Glomerular endothelial cell (primary cell): ENCODE measurements around the gene KLK11. TPM values are rescaled to one million over a fixed set of nuclear protein-coding genes. Genes with fewer than 3 reads are reported as not detected.

Experiments
- DNase-seq: peaks from one replicate; pipeline ENCODE4 v3.0.0-alpha.2; 2011; ENCODE audit warnings: low read depth, low spot score; ENCODE audit errors: extremely low read depth
- total RNA-seq: library from RNA; depleted of rRNA; stranded (reverse); fragments of >200 nt; gene quantifications from 2 replicates; pipeline ENCODE4 v1.2.3, GENCODE V29; 2015

KLK11 gene
- total RNA-seq, 1 donor from 2014 or later, result not detected

DNA sequence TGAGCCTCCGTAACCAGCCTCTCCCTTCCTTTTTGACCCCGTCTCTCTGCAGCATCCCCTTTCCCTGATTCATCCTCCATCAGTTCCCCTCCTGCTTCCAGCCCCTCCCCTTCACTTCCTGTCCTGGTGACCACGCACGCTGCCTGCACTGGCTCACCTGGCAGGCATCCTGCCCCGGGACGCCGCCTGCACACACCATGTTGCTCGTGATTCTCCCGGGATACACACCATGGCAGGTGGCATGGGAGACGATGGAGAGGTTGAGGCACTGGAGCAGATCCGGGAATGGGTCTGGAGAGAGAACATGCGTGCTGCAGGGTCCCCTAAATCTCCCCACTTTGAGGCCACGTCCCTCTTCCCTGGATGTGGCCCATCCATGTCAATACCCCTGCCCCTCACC lies 4.2 kb upstream of the KLK11 start:
- DNase-seq, result no peak

DNA sequence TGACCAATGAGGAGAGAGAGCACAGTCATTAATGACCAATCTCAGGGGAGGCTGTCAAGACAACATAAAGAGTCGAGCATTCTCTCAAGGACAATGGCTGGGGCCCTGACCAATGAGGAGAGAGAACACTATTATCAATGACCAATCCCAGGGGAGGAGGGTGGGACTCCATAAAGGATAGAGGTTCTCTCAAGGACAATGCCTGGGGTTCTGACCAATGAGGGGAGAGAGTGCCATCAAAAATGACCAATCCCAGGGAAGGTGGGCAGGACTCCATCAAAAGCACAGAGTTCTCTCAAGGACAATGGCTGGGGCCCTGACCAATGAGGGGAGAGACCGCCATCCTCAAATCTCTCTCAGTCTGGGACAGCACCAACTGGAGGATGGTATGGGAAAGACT lies 3.3 kb upstream of the KLK11 start:
- no peak for DNase-seq

DNA sequence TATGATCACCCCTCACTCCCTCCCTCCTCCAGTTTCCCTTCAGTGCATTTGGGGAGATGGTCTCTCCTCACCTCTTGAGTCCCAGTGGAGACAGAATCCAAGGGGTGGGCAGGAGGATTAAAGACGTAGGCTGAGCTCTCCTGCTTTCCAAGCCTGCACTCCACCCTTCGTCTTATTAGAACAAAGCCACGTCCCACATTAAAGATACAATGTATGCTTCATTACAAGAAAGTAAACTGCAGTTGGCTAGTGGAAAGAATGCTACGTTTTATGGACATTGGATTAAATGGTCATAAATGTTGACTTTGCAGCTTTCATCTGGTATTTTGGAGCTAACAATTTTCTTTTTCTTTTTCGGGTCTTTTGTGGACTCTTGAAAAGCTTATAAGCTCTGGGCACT lies 1.5 kb upstream of the KLK11 start:
- no peak for DNase-seq

DNA sequence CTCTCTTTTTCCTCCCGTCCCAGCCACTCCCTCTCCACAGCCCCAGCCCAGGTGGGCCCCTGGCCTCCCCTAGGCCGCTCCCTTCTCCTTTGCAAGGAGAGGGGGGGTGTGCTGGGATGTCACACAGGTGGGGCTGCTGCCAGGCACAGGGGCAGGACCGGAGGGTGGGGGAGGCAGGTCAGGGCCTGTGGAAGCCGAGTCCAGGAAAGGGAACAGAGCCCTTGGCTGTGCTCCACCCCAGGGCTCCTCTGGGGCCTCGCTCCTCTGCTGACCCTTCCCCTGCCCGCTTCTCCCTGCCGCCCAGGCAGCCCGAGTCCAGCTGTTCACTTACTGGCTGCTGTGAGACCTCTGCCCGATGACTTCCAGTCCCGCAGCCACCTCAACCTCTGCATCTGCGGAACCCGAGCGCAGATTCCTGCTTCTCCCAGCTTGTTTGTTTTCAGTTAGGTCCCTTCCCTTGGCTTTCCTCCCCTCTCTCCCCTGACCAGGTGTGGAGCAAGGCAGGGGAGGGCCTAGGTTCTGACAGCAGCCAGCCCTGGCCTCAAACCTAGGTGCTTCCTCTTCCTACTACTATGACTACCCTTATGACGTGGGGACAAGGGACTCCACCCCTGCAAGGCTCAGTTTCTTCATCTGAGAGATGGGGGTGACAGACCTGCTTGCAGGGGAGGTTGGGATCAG lies 850 bp upstream of the KLK11 start:
- no peak for DNase-seq

DNA sequence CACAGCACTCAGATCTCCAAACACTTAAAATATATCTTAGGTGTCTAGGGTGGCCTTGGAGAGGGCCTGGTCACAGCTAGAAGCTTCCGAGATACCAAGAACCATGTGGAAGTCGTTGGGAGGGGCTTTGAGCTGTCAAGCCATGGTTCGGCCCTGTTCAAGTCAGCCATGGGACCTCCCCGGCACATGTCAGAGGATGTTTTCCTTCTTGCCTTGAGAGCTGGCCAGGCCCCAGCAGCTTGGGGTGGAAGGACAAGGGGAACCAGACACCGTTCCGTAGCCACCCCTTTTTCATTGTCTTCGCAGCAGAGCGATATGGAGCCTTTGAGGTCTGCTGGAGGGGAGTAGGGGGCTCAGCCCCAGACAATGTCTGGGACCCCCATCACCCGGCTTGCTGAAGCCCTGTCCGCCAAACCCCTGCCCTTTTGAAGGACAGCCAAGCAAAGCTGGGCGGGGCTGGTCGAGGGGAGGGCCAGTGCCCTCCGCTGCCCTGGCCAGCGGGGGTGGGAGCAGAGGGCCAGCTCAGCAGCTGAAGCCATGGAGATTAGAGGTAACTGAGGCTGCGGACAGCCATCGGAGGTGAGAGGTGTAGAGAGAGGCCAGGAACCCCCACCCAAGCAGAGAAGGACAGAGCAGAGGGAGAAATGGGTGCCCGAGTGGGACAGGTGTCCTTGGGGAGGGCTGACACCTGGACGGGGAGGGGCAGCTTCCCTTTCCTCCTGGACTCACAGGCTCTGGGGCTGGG lies 435 bp downstream of the KLK11 start:
- no peak for DNase-seq

DNA sequence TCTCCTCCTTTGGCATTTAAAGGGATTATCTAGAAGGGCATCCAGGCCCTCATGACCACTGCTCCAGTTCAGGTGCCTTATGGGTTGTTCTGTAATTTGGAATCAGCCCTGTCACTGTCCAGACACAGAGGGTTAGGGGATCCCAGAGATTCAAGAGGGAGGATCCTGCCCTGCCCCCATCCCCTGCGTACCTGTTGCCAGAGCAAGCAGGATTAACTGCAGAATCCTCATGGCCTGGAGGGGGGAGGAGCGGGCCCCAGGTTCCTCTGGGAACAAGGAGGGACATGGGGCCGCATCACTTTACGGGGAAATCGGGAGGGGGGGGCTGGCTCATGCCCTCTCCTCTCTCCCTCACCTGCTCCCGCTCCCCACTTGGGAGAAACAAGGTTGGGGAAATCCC lies 1.0 kb downstream of the KLK11 start:
- no peak for DNase-seq

DNA sequence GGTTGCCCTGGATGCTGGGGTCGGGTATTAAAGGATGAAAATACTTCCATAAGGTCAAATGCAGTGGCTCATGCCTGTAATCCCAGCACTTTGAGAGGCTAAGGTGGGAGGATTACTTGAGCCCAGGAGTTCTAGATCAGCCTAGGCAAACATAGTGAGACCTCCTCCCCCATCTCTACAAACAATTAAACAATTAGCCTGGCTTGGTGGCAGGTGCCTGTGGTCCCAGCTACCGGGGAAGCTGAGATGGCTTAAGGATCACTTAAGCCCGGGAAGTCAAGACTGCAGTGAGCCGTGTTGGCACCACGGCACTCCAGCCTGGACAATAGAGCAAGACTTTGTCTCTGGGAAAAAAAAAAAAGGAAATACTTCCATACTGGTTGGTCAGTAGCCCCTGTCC lies 1.5 kb downstream of the KLK11 start:
- DNase-seq, result no peak

DNA sequence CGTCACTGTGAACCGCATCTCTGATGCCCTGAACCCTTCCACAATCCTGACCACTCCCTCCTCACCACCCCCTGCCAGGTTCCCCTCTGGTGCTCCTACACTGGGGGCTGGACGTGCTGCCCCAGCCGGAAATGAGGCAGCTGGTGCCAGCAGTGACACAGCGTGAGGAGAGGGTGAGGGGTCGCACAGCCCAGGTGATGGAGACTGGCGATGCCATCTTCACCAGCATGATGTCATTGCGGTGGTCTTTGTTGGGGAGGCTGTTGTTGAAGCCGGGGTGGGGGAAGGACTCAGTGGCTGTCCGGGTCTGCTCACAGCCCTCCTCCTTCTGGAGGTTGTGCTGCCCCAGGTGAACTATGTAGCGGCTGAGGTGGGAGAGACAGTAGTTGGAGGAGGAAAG lies 2.5 kb downstream of the KLK11 start:
- DNase-seq, result no peak

DNA sequence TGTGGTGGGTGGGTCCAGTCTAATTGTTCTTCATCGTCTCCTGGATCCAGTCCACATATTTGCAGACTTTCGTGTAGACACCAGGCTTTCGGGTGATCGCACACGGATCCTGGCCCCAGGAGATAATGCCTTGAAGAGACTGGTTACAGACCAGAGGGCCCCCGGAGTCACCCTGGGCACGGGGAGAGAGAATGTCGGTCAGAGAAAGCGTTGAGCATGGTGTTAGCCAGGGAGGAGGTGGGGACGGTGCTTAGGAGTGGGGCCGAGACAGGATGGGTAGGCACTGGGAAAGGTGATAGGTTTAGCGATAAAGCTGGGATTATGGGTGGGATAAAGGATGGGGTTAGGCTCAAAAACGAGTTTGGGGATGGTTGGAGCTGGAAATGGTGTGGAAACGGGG lies 3.9 kb downstream of the KLK11 start:
- DNase-seq, result no peak

DNA sequence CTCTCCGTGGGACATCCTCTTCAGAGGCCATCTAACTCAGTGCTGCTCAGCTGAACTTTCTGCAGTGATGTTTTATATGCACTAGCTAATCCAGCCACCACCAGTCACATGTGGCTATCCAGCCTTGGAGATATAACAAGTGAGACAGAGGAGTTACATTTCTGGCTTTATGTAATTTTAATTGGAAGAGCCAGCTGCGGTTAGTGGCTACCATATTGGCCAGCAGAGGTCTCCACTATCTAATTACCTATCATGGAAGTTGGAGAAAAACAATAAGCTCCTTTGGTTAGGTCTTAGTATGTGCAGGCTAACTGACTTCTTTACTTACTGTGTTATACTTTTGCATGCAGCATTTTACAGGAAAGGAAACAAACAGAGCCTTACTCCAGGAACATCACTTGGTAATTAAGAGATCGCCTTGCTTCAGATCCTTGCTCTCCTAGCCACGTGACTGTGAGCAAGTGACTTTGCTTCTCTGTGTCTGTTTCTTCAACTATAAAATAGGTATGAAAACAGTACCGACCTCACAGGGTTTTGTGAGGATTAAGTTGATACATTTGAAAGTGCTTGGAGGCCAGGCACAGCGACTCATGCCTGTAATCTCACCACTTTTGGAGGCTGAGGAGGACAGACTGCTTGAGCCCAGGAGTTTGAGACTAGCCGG lies 5.3 kb downstream of the KLK11 start:
- peak; percentile 29 for DNase-seq

DNA sequence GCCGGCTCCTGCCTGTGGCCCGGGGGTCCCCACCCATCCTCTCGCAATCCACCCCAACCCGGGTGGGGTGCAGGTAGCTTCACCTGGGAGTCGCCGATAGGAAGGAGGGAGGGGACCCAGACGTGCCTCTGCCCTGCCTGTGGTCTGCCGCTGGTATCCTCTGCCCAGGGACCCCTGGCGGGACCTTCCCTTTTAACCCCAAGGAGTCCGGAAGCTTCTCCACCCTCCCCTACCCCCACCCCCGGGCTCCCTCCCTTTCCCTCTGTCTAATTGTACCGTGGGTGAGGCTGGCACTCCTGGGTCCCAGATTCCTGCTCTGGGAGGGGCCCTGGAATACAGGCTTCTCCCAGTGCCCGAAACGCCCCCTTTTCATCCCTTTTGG lies 6.9 kb downstream of the KLK11 start, which contains the start of gene KLK10:
Gene KLK10 (minus strand): TSS at position 166 of the 382 bp plus-strand sequence. CDS start 579 bp downstream, outside the sequence.
- no peak for DNase-seq

DNA sequence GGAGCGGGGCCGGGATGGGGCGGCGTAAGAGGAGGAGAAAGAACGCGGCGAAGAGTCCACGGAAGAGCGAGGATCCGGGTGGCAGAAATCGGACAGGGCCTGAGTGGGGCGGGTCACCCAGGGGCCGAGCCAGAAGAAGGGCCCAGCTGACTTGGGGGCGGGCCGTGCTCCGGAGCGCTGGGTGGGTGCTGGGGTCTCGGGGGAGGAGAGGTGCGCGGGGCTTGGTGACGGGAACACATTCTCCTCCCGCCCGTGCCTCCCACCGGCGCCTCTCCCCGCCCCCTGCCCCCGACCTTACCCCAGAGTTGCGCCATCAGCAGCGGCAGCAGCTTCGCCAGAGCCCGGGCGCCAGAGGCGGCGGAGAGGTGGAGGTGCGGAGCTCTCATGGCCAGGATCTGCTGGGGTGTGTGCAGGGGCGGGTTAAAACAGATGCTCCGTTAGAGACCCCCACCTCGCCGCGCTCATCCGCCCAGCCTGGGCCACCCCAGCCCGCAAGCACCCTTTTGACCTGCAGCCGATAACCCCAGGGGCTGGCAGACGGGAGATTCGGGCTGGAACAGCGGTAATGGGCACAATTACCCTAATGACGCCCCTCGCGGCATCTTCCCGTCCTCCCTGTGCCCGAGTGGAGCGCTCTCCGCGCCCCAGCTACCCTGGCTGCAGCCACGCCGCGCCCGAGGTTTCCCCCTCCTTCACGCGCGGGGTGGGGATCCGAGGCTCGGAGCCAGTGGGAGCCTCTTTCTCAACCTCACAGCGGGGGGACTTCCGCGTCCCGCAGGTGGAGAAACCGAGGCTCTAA lies 7.5 kb downstream of the KLK11 start:
- DNase-seq, result no peak

DNA sequence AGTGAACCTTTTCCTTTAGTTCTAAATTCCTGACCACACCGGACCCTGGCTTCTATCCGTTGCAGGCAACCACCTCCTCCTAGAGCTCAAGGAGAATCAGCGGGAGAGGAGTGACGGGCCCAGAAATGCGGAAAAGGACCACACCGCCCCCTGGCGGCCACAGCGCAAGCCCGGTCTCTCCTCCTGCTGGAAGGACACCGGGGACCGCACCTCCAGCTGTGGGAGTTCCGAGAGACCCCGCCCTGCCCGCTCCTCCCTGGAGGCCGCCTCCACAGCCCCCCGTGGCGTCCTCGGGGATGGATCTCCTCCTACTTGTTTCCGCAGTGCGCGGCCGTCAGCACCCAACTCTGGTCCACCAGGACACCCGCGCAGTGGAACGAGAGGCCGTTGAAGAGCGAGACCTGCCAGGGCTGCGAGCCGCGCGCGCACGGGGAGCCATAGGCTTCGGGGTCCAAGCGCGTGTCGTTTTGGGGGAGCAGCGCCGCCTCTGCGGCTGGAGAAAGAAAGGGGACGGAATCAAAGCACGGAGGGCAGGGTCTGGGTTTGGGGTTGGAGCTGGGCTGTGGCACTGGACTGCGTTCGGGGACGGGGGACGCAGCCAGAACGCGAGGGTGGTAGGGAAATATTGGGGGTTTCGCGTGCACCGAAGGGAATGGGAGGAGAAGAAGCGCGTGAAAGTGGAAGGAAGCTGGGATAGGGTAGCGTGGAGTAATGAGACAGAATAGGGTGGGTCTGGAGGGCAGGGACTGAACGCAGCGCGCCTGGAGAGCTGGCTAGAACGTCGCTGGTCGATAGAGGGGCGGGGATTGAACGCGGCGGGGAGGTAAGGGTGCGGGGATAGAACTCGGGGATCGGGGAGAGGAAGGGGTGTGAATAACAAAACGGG lies 9.4 kb downstream of the KLK11 start:
- DNase-seq, result no peak

DNA sequence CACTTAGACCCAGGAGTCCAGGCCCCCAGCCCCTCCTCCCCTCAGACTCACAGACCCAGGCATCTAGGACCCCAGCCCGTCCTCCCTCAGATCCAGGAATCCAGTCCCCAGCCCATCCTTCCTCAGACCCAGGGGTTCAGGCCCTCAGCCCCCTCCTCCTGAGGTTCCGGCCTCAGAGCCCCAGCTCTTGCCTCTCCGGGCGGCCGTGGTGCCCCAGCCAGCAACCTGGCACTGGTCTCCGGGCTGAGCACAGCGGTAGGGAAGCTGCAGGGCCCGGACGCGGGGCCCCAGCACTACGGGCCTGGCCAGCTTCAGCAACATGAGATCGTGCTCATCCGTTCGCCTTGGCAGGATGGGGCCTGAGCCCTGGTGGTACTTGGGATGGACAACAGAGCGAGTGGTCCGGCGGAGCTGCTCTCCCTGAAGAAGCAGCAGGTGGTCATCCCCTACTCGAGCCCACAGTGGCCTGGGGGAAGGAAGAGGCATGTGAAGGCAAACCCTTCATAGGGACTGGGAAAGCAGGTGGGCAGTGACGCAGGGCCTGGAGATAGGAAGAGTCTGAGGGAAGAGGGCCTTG lies 10.6 kb downstream of the KLK11 start:
- DNase-seq, result no peak

DNA sequence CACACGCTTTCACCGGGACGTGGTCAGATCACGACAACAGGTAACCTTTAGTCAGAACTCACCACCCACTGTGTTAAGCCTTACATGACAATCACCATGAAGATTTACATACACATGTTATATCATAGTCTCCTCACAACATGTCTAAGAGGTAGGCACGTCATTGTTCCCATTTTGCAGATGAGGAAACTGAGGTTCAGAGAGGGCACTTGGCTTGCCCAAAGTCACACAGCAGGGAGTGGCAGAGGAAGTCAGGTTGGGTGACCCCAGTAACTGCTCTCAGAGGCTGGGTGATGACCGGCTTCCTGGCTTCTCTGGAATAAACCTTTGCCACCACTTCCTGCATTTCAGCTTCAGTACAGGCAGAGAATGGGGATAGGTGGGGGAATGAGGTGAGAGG lies 12.2 kb downstream of the KLK11 start:
- no peak for DNase-seq

DNA sequence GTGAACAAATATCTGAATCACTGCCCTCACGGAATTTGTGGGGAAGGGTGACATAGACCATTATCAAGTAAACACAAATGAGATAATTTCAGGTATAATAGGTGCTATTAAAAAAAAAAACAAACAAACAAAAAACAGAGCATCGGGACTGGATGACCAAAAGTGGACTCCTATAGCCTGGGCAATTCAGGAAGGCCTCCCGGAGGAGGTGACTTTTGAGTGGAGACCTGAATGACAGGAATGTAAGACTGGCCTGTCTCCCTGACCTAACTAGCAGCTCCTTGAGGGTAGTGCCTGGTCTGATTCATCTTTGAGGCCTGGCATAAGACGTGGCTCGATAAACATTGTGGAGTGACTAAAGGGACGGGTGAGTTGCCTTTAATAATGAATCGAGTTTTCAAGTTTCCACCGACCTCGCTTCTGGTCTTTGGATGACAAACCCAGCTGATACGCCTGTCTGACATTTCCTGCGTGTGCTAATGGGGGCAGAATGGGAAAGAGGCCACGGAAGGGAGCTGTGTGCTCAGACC lies 13.7 kb downstream of the KLK11 start:
- DNase-seq, result no peak

DNA sequence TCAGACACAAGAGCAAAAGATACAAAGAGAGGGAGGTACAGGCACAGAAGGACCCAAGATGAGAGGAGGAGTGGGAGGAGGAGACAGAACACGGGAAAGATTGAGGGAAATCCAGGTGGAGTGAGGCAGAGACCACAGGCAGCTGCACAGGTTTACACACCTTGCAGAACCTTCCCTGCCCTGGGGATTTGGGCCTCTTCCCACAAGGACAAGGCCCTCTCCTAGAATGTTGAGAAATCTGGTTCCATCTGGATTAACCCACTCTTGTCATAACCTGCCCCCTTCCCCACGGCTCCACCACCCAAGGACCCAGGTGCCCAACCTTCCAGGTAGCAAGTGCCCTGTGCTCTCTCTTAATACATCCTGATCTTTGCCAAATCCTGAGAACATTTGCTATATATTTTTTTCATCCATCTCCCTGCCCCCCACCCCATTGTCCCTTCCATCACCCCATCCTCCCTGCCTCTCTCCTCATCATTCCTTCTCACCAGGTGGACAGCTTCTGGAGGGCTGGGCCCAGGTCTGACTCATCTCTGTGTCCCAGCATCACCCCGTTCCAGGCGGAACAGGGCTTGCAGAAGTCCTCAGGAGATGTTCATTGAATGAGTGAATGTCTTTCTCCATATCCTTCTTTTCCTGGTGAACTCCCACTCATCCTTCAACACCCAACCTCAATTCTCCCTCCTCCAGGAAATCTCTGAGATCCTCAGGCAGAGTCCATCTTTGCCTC lies 16.2 kb downstream of the KLK11 start:
- no peak for DNase-seq

DNA sequence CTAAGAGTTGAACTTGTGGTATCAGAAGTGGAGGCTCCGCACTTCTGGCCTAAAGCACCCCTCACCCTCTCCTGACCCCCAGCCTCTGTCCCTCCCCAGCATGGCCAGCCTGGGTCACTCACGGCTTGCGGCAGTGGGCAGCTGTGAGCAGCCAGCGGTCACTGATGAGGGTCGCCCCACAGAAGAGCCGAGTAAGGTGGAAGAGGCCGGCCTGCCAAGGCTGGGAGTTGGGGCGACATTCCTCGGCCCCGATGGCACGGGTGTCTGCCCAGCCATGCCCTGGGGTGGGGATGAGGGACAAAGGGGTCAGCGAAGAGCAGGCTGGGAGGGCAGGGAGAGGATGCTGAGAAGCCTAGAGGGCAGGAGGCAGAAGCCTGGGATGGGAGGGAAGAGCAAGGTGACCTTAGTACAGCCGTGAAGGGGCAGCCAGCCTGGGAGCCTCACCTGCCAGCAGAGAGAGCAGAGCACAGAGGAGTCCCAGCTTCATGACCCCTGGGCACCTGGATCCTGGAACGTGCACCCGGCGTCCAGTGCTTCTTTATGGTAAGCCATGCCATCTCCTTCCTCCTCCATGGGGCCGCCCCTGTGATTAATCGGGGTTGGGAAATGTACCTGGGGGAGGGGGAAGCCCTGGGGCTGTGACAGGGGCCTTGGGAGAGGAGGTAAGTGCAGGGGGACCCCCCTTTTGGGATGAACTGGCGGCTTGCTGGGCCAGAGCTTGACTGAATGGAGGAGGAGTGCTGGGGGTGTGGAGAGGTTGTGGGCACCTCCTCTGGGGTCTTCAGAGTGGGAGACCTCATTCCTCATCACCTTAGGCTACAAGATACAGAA lies 17.1 kb downstream of the KLK11 start:
- DNase-seq, result no peak
